ENCODE measurements around the gene SAMD1. TPM values are rescaled to one million over a fixed set of nuclear protein-coding genes. Genes with fewer than 3 reads are reported as not detected.

The SAMD1 gene
- polyA plus RNA-seq, 1 donor (not counting 4 experiments of a cell fraction or from before 2014, with no cell fraction given), result 5.3 TPM

DNA sequence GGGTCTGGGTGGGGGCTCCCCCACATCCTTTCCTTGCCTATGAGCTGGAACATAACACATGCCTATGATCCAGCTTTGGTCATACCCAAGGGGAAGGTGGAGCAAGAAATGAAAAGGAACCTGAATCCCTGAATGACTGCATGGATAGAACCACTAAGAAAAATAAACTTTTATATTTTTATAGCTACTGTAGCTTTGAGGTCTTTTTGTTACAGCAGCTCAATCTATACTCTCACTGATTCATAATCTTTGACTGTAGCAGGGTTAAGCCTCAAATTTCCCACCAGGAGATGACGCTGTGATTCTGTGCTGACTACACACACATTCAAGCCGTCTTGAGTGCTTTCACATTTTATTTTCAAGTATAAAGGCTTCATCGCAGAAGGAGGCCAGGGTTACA, 37.5 kb downstream of the SAMD1 start:
- H3K36me3 ChIP-seq (ENCODE audit: control insufficient read depth in 2 of 2, extremely low read depth in 1 of 2, insufficient read depth in 2 of 2, low read length in 2 of 2), result peaks cover 0 to 2% of the 10 kb centered on the region in 2 experiments
- no peak overlapping the region for H3K4me3 ChIP-seq (ENCODE audit: control insufficient read depth in 2 of 3, extremely low read depth in 1 of 3, insufficient read depth in 2 of 3, low read depth in 1 of 3, low read length in 3 of 3)
- no peaks in the 10 kb centered on the region for H3K9me3 ChIP-seq (ENCODE audit: control insufficient read depth, low read depth, low read length)
- H3K27me3 ChIP-seq (ENCODE audit: control insufficient read depth, extremely low read depth, insufficient read depth, low read length), result peaks cover 16% of the 10 kb centered on the region
- H3K9me1 ChIP-seq (ENCODE audit: control insufficient read depth, extremely low read depth, insufficient read depth, low read length), result no peaks in the 10 kb centered on the region
- no peak overlapping the region for H3K27ac ChIP-seq (ENCODE audit: control insufficient read depth, insufficient read depth, low read length)
- H2AFZ ChIP-seq (ENCODE audit: control insufficient read depth, low read length), result no peak overlapping the region
- H3K4me1 ChIP-seq (ENCODE audit: control insufficient read depth, extremely low read depth, insufficient read depth, low read length), result no peaks in the 10 kb centered on the region
- H3K4me2 ChIP-seq (ENCODE audit: control insufficient read depth, extremely low read depth, insufficient read depth, low read depth, low read length), result no peak overlapping the region
- H3K79me2 ChIP-seq (ENCODE audit: control insufficient read depth, insufficient read depth, low read length), result no peaks in the 10 kb centered on the region
- DNase-seq (ENCODE audit: low read depth, low spot score) (no peak), FAIRE-seq (no peak)
- no peaks in the 10 kb centered on the region for H4K20me1 ChIP-seq (ENCODE audit: control insufficient read depth, extremely low read depth, insufficient read depth, low read length)
- H3K9ac ChIP-seq (ENCODE audit: control insufficient read depth, extremely low read depth, insufficient read depth, low read length), result no peak overlapping the region
- dilution Hi-C loops (cut with MboI; ENCODE audit: extremely low pct_ligation_motif_present, low sequenced_read_pairs), result no loop called here
- no peak for TF ChIP-seq EZH2 (IDR thresholded peaks at IDR 0.05; ENCODE audit: low read length)
- TF ChIP-seq, protein P1, sequence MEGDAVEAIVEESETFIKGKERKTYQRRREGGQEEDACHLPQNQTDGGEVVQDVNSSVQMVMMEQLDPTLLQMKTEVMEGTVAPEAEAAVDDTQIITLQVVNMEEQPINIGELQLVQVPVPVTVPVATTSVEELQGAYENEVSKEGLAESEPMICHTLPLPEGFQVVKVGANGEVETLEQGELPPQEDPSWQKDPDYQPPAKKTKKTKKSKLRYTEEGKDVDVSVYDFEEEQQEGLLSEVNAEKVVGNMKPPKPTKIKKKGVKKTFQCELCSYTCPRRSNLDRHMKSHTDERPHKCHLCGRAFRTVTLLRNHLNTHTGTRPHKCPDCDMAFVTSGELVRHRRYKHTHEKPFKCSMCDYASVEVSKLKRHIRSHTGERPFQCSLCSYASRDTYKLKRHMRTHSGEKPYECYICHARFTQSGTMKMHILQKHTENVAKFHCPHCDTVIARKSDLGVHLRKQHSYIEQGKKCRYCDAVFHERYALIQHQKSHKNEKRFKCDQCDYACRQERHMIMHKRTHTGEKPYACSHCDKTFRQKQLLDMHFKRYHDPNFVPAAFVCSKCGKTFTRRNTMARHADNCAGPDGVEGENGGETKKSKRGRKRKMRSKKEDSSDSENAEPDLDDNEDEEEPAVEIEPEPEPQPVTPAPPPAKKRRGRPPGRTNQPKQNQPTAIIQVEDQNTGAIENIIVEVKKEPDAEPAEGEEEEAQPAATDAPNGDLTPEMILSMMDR (optimal IDR thresholded peaks at IDR 0.05 in 1 of 3, IDR thresholded peaks at IDR 0.05 in 1 of 3, conservative IDR thresholded peaks at IDR 0.05 in 1 of 3; ENCODE audit: extremely low read depth in 1 of 3, insufficient read depth in 2 of 3, low read length in 3 of 3), result no peak

DNA sequence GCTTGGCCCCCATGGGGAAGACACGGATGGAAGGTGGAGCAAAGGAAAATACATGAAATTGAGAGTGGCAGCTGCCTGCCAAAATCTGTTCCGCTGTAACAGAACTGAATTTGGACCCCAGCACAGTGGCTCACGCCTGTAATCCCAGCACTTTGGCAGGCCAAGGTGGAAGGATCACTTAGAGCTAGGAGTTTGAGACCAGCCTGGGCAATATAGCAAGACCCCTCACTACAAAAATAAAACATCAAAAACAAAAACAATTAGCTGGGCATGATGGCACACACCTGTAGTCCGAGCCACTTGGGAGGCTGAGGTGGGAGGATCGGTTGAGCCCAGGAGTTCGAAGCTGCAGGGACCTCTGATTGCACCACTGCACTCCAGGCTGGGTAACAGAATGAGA, 38.1 kb downstream of the SAMD1 start:
- dilution Hi-C loops (cut with MboI; ENCODE audit: extremely low pct_ligation_motif_present, low sequenced_read_pairs), result no loop called here
- Histone ChIP-seq H3K4me1 (ENCODE audit: control insufficient read depth, extremely low read depth, insufficient read depth, low read length) (no peaks in the 10 kb centered on the region), H3K27me3 (ENCODE audit: control insufficient read depth, extremely low read depth, insufficient read depth, low read length) (peaks cover 12% of the 10 kb centered on the region), H3K27ac (ENCODE audit: control insufficient read depth, insufficient read depth, low read length) (no peak overlapping the region), H3K79me2 (ENCODE audit: control insufficient read depth, insufficient read depth, low read length) (no peaks in the 10 kb centered on the region), H3K9me1 (ENCODE audit: control insufficient read depth, extremely low read depth, insufficient read depth, low read length) (no peaks in the 10 kb centered on the region), H3K9ac (ENCODE audit: control insufficient read depth, extremely low read depth, insufficient read depth, low read length) (no peak overlapping the region), H3K36me3 (ENCODE audit: control insufficient read depth in 2 of 2, extremely low read depth in 1 of 2, insufficient read depth in 2 of 2, low read length in 2 of 2) (peaks cover 0 to 2% of the 10 kb centered on the region in 2 experiments), H3K9me3 (ENCODE audit: control insufficient read depth, low read depth, low read length) (no peaks in the 10 kb centered on the region), H4K20me1 (ENCODE audit: control insufficient read depth, extremely low read depth, insufficient read depth, low read length) (no peaks in the 10 kb centered on the region), H3K4me2 (ENCODE audit: control insufficient read depth, extremely low read depth, insufficient read depth, low read depth, low read length) (no peak overlapping the region), H2AFZ (ENCODE audit: control insufficient read depth, low read length) (no peak overlapping the region), H3K4me3 (ENCODE audit: control insufficient read depth in 2 of 3, extremely low read depth in 1 of 3, insufficient read depth in 2 of 3, low read depth in 1 of 3, low read length in 3 of 3) (no peak overlapping the region)
- no peak for DNase-seq (ENCODE audit: low read depth, low spot score)
- no peak for TF ChIP-seq EZH2 (IDR thresholded peaks at IDR 0.05; ENCODE audit: low read length)
- TF ChIP-seq, protein P1 (optimal IDR thresholded peaks at IDR 0.05 in 1 of 3, IDR thresholded peaks at IDR 0.05 in 1 of 3, conservative IDR thresholded peaks at IDR 0.05 in 1 of 3; ENCODE audit: extremely low read depth in 1 of 3, insufficient read depth in 2 of 3, low read length in 3 of 3), result no peak
- no peak for FAIRE-seq
